Loucy (cell line): ENCODE data around the gene CALML3.

Experiments used
- H2AFZ ChIP-seq: fragments of 200-600 bp; sonication (generic); 2 replicates; pipeline ENCODE4 v1.6.0; 2016; ENCODE audit warnings: antibody characterized with exemption, mild to moderate bottlenecking, low read length, moderate library complexity
- H3F3A ChIP-seq: fragments of 200-600 bp; 2 replicates; pipeline ENCODE4 v1.6.0; 2016; ENCODE audit warnings: antibody characterized with exemption, low read depth, mild to moderate bottlenecking
- H3K27me3 ChIP-seq: fragments of 200-600 bp; sonication (generic); 2 replicates; pipeline ENCODE4 v1.6.1; 2014; ENCODE audit warnings: low read length, mild to moderate bottlenecking; ENCODE audit not compliant: insufficient read depth, poor library complexity, severe bottlenecking
- H3K36me3 ChIP-seq: fragments of 200-600 bp; sonication (generic); 2 replicates; pipeline ENCODE4 v1.6.1; 2016; ENCODE audit warnings: low read length; ENCODE audit not compliant: insufficient read depth
- H3K4me1 ChIP-seq: fragments of 200-600 bp; sonication (generic); 2 replicates; pipeline ENCODE4 v1.5.1; 2014; ENCODE audit warnings: low read length, mild to moderate bottlenecking; ENCODE audit not compliant: insufficient read depth, poor library complexity, severe bottlenecking
- H3K4me2 ChIP-seq: fragments of 200-600 bp; sonication (generic); 2 replicates; pipeline ENCODE4 v1.6.0; 2014; ENCODE audit warnings: antibody characterized with exemption, low read length, low read depth, mild to moderate bottlenecking; ENCODE audit not compliant: poor library complexity, severe bottlenecking
- H3K4me3 ChIP-seq: fragments of 200-600 bp; sonication (generic); 2 replicates; pipeline ENCODE4 v1.5.1; 2014; ENCODE audit warnings: low read length, mild to moderate bottlenecking, mixed read lengths; ENCODE audit not compliant: poor library complexity, severe bottlenecking
- H3K79me2 ChIP-seq: fragments of 200-600 bp; sonication (generic); 2 replicates; pipeline ENCODE4 v1.6.1; 2014; ENCODE audit warnings: low read length; ENCODE audit not compliant: insufficient read depth
- H3K9ac ChIP-seq: fragments of 200-600 bp; sonication (generic); 2 replicates; pipeline ENCODE4 v1.6.0; 2014; ENCODE audit warnings: mild to moderate bottlenecking, low read depth, low read length, moderate library complexity; ENCODE audit not compliant: poor library complexity, severe bottlenecking
- H3K9me2 ChIP-seq: fragments of 200-600 bp; sonication (generic); replicated peaks from 2 replicates; pipeline ENCODE4 v1.6.1; 2016; ENCODE audit warnings: low read depth, low read length, mixed read lengths
- H3K9me3 ChIP-seq: fragments of 200-600 bp; sonication (generic); 2 replicates; pipeline ENCODE4 v1.6.1; 2014; ENCODE audit warnings: mild to moderate bottlenecking, antibody characterized with exemption, low read length, low read depth; ENCODE audit not compliant: insufficient read depth
- H4K20me1 ChIP-seq: fragments of 200-600 bp; sonication (generic); 2 replicates; pipeline ENCODE4 v1.6.0; 2014; ENCODE audit warnings: antibody characterized with exemption, low read length, mild to moderate bottlenecking; ENCODE audit not compliant: insufficient read depth, poor library complexity, severe bottlenecking
- EZH2phosphoT487 ChIP-seq: fragments of 200-600 bp; IDR thresholded peaks from 2 replicates; pipeline ENCODE4 v1.6.1; 2018; ENCODE audit warnings: antibody characterized with exemption, mild to moderate bottlenecking, moderate library complexity, borderline replicate concordance
- TF ChIP-seq, protein P1 (sequence below): fragments of 200-600 bp; sonication (generic); conservative IDR thresholded peaks from 2 replicates; pipeline ENCODE4 v1.5.1; 2014; ENCODE audit warnings: mild to moderate bottlenecking, antibody characterized with exemption, low read length

The CALML3 gene

DNA sequence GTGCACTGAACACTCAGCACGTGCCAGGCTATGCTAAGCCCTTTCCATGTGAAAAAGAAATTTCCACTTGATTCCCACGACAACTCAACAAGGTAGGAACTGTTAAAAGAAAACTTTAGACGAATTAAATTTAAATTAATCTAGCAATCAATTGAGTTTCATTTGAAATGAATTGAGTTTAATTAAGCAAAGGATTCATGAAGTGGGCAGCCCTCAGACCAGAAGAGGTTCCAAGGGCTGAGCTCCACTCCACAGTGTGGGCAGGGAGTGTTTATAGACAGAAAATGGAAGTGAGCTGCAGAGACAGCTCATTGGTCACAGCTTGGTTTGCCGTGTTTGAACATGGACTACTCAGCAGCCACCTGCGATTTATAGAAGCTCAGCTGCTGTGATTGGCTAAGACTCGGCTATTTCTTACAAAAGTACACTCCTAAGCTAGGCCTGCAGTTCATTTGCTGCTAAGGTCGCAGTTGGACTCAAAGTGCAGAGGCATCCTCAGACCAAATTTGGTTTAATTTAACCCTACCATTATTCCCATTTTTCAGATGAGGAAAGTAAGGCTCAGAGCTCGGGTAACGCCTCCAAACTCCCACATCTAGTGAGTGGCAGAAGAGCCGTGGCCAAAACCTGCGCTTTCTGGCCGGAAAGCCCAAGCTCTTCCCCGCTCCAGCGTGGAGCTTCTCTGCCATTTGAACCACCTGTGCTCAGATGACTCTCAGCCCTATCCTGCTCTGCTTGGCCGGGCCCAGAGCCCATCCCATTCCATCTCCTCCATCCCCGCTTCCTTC is 24.9 kb downstream of the CALML3 start:
- H3K4me2 ChIP-seq, result peak overlapping the region; percentile 45
- H3K9me2 ChIP-seq, result no peaks in the 10 kb centered on the region
- H3F3A ChIP-seq, result no peaks in the 10 kb centered on the region
- H3K9me3 ChIP-seq, result no peaks in the 10 kb centered on the region
- H3K4me3 ChIP-seq, result no peak overlapping the region
- H3K9ac ChIP-seq, result peak overlapping the region; percentile 40
- H2AFZ ChIP-seq, result peak overlapping the region; percentile 35; the same call in 1 of the 2 replicates
- TF ChIP-seq, protein P1, sequence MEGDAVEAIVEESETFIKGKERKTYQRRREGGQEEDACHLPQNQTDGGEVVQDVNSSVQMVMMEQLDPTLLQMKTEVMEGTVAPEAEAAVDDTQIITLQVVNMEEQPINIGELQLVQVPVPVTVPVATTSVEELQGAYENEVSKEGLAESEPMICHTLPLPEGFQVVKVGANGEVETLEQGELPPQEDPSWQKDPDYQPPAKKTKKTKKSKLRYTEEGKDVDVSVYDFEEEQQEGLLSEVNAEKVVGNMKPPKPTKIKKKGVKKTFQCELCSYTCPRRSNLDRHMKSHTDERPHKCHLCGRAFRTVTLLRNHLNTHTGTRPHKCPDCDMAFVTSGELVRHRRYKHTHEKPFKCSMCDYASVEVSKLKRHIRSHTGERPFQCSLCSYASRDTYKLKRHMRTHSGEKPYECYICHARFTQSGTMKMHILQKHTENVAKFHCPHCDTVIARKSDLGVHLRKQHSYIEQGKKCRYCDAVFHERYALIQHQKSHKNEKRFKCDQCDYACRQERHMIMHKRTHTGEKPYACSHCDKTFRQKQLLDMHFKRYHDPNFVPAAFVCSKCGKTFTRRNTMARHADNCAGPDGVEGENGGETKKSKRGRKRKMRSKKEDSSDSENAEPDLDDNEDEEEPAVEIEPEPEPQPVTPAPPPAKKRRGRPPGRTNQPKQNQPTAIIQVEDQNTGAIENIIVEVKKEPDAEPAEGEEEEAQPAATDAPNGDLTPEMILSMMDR, result no peak
- no peak for TF ChIP-seq EZH2phosphoT487
- no peaks in the 10 kb centered on the region for H4K20me1 ChIP-seq
- H3K79me2 ChIP-seq, result no peaks in the 10 kb centered on the region
- H3K27me3 ChIP-seq, result no peaks in the 10 kb centered on the region
- H3K36me3 ChIP-seq, result no peaks in the 10 kb centered on the region
- H3K4me1 ChIP-seq, result peaks cover 55% of the 10 kb centered on the region

DNA sequence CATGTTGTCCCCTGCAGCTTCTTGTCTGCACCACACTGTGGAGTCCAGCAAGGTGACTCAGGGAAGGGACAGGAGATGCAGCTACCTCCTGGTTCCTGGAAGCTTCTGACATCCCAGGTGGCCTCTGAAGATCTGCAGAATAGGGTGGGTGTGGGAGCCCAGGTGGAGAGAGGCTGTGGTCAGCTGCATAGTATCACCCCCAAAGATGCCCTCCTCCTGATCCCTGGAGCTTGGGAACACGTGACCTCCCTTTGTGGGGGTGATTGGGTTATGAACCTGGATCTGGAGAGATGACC is 25.4 kb downstream of the CALML3 start:
- H4K20me1 ChIP-seq, result no peaks in the 10 kb centered on the region
- H3F3A ChIP-seq, result no peaks in the 10 kb centered on the region
- H3K9me3 ChIP-seq, result no peaks in the 10 kb centered on the region
- H3K79me2 ChIP-seq, result no peaks in the 10 kb centered on the region
- H3K4me2 ChIP-seq, result no peak overlapping the region
- no peak overlapping the region for H3K4me3 ChIP-seq
- H3K9me2 ChIP-seq, result no peaks in the 10 kb centered on the region
- no peaks in the 10 kb centered on the region for H3K36me3 ChIP-seq
- H3K27me3 ChIP-seq, result no peaks in the 10 kb centered on the region
- H3K9ac ChIP-seq, result no peak overlapping the region
- no peak for TF ChIP-seq EZH2phosphoT487
- TF ChIP-seq, protein P1, result no peak
- H3K4me1 ChIP-seq, result peaks cover 55% of the 10 kb centered on the region
- H2AFZ ChIP-seq, result no peak overlapping the region

DNA sequence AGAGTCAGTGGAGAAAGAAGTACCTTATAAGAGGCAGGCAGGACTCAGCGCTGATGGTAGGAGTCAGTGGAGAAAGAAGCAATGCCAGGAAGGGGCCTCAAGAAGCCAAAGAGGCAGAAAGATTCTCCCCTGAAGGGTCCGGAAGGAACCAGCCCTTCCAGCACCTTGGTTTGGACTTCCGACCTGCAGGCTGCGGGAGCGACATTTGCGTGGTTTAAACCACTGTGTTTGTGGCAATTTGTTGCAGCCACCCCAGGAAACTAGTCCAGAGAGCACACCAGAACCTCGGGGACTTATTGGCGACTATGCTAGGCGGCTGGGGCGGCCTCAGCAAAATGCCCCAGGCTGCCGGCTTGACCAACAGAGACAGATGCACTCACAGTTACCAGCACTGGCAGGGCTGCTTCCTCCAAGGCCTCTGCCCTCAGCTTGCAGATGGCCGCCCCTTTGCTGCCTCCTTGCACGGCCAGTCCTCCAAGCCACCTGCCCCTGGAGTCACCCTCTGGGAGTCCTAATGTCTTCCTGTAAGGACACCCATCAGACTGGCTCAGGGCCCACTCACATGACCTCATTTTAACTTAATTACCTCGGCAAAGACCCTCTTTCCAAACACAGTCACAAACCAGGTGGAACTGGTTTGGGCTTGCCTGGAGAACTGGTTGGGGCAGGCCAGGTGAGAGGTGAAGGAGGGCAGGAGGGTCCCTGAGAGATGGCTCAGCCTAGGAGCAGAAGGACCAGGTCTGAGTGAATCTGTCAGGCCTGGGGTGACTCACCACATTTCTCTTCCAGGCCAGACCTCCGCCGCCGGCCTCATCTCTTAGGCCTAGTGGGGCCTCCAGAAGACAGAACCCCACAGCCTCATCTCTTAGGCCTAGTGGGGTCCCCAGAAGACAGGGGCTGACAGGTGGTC is 26.1 kb downstream of the CALML3 start:
- Histone ChIP-seq H2AFZ (no peak overlapping the region), H4K20me1 (no peaks in the 10 kb centered on the region), H3K9me3 (no peaks in the 10 kb centered on the region), H3K27me3 (no peaks in the 10 kb centered on the region), H3F3A (no peaks in the 10 kb centered on the region), H3K4me3 (no peak overlapping the region), H3K4me2 (peak overlapping the region; percentile 59), H3K4me1 (peaks cover 55% of the 10 kb centered on the region), H3K79me2 (no peaks in the 10 kb centered on the region), H3K36me3 (no peaks in the 10 kb centered on the region), H3K9ac (peak overlapping the region; percentile 49), H3K9me2 (no peaks in the 10 kb centered on the region)
- TF ChIP-seq, protein P1, result no peak
- no peak for TF ChIP-seq EZH2phosphoT487
